ENCODE data around the gene ANK2.

DNA sequence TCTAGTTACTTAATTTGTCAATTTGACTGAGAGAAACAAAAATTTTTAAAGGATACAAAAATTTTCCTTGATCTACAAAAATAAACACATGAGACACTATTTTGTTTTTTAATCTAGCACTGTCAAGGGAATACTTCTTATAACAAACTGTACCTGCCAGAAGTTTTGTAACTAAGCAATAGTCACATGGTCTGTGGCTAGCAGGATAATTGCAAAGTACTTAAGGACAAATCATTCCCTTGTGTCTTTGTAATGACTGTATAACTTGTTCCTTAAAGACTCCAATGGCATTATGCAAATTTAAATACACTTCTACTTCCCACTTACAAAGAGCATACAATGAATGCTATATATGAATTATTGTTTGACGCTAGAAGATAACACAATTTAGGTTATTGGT, 25.1 kb upstream of the ANK2 start:
- TF ChIP-seq CTCF (IDR thresholded peaks at IDR 0.05; ENCODE audit: insufficient read depth, low read length) (no peak), SPI1 (IDR thresholded peaks at IDR 0.05; ENCODE audit: borderline replicate concordance, low read depth) (no peak)
